ENCODE measurements around the gene SGMS1. TPM values are rescaled to one million over a fixed set of nuclear protein-coding genes. Genes with fewer than 3 reads are reported as not detected.

SGMS1 gene
- polyA plus RNA-seq, 1 donor from 2014 or later: 8.0 TPM

DNA sequence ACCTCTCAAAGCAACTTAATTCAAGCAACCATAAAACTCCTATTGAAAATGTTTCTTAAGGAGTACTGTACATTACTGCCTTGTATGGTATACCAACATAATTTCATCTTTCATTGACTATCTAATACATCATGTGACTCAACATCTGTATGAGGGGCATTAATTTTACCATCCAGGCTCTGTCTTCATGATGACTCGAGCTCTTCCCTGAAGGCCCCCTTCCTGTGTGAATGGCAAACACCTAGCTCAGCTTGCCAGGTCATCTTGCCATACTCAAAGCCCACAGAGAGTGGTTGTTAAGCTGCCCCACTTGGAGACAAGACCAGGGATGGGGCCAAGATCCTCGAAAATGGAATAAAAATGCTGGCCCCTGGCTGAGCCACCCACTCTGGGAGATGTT, 82.4 kb downstream of the SGMS1 start:
- H3K4me2 ChIP-seq (ENCODE audit: low read length): no peak overlapping the region
- H3K27ac ChIP-seq (ENCODE audit: low read length): no peak overlapping the region
- H2AFZ ChIP-seq (ENCODE audit: low read depth, low read length): no peak overlapping the region
- H3K4me3 ChIP-seq (ENCODE audit: low read length): no peak overlapping the region
- H3K36me3 ChIP-seq (ENCODE audit: insufficient read depth, low read length): no peaks in the 10 kb centered on the region
- TF ChIP-seq EZH2 (IDR thresholded peaks at IDR 0.05; ENCODE audit: borderline replicate concordance, insufficient read depth, low read length, poor library complexity, severe bottlenecking) (no peak), EP300 (conservative IDR thresholded peaks at IDR 0.05; ENCODE audit: poor library complexity, severe bottlenecking) (no peak), SMC3 (conservative IDR thresholded peaks at IDR 0.05; ENCODE audit: poor library complexity) (no peak), MXI1 (conservative IDR thresholded peaks at IDR 0.05; ENCODE audit: poor library complexity, severe bottlenecking) (no peak), POLR2AphosphoS5 (IDR thresholded peaks at IDR 0.05) (no peak), TAF1 (IDR thresholded peaks at IDR 0.05; ENCODE audit: low read depth) (no peak), RAD21 (conservative IDR thresholded peaks at IDR 0.05) (no peak)
- TF ChIP-seq, protein P1, sequence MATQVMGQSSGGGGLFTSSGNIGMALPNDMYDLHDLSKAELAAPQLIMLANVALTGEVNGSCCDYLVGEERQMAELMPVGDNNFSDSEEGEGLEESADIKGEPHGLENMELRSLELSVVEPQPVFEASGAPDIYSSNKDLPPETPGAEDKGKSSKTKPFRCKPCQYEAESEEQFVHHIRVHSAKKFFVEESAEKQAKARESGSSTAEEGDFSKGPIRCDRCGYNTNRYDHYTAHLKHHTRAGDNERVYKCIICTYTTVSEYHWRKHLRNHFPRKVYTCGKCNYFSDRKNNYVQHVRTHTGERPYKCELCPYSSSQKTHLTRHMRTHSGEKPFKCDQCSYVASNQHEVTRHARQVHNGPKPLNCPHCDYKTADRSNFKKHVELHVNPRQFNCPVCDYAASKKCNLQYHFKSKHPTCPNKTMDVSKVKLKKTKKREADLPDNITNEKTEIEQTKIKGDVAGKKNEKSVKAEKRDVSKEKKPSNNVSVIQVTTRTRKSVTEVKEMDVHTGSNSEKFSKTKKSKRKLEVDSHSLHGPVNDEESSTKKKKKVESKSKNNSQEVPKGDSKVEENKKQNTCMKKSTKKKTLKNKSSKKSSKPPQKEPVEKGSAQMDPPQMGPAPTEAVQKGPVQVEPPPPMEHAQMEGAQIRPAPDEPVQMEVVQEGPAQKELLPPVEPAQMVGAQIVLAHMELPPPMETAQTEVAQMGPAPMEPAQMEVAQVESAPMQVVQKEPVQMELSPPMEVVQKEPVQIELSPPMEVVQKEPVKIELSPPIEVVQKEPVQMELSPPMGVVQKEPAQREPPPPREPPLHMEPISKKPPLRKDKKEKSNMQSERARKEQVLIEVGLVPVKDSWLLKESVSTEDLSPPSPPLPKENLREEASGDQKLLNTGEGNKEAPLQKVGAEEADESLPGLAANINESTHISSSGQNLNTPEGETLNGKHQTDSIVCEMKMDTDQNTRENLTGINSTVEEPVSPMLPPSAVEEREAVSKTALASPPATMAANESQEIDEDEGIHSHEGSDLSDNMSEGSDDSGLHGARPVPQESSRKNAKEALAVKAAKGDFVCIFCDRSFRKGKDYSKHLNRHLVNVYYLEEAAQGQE (IDR thresholded peaks at IDR 0.05; ENCODE audit: borderline replicate concordance): no peak
- TF ChIP-seq, protein P2, sequence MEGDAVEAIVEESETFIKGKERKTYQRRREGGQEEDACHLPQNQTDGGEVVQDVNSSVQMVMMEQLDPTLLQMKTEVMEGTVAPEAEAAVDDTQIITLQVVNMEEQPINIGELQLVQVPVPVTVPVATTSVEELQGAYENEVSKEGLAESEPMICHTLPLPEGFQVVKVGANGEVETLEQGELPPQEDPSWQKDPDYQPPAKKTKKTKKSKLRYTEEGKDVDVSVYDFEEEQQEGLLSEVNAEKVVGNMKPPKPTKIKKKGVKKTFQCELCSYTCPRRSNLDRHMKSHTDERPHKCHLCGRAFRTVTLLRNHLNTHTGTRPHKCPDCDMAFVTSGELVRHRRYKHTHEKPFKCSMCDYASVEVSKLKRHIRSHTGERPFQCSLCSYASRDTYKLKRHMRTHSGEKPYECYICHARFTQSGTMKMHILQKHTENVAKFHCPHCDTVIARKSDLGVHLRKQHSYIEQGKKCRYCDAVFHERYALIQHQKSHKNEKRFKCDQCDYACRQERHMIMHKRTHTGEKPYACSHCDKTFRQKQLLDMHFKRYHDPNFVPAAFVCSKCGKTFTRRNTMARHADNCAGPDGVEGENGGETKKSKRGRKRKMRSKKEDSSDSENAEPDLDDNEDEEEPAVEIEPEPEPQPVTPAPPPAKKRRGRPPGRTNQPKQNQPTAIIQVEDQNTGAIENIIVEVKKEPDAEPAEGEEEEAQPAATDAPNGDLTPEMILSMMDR (IDR thresholded peaks at IDR 0.05; ENCODE audit: poor library complexity, severe bottlenecking): no peak
- no peaks in the 10 kb centered on the region for H3F3A ChIP-seq (ENCODE audit: insufficient read depth, low read length, poor library complexity, severe bottlenecking)
- no peaks in the 10 kb centered on the region for H3K79me2 ChIP-seq (replicated peaks; ENCODE audit: insufficient read depth, low read length)
- H3K9me3 ChIP-seq (ENCODE audit: low read length): no peaks in the 10 kb centered on the region
- H3K9ac ChIP-seq (ENCODE audit: low read length): no peak overlapping the region
- no peaks in the 10 kb centered on the region for H3K27me3 ChIP-seq (ENCODE audit: insufficient read depth, low read depth, low read length)
- no peaks in the 10 kb centered on the region for H4K20me1 ChIP-seq (ENCODE audit: insufficient read depth)
- no peaks in the 10 kb centered on the region for H3K9me2 ChIP-seq (ENCODE audit: insufficient read depth, low read length)

DNA sequence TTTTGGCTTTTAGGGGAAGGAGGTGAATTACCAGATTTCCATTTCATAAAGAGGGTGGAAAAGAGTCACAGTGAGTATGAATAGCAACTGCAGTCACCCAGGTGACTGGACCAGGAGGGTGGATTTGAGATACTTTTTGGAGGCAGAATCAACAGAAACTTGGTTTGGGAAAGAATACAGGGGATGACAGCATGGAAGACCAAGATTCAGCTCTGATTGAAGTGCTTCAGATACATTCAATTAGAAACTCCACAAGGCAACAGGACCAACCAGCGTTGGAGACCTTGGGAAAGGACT, 83.0 kb downstream of the SGMS1 start:
- no peaks in the 10 kb centered on the region for H3K36me3 ChIP-seq (ENCODE audit: insufficient read depth, low read length)

More for the DNA sequence above, 83.0 kb downstream of the SGMS1 start:
- no peak overlapping the region for H2AFZ ChIP-seq (ENCODE audit: low read depth, low read length)
- no peaks in the 10 kb centered on the region for H4K20me1 ChIP-seq (ENCODE audit: insufficient read depth)
- no peak overlapping the region for H3K27ac ChIP-seq (ENCODE audit: low read length)
- H3F3A ChIP-seq (ENCODE audit: insufficient read depth, low read length, poor library complexity, severe bottlenecking): no peaks in the 10 kb centered on the region
- H3K27me3 ChIP-seq (ENCODE audit: insufficient read depth, low read depth, low read length): no peaks in the 10 kb centered on the region
- H3K9me3 ChIP-seq (ENCODE audit: low read length): no peaks in the 10 kb centered on the region
- no peak overlapping the region for H3K9ac ChIP-seq (ENCODE audit: low read length)
- no peaks in the 10 kb centered on the region for H3K9me2 ChIP-seq (ENCODE audit: insufficient read depth, low read length)
- H3K4me3 ChIP-seq (ENCODE audit: low read length): no peak overlapping the region
- no peak for TF ChIP-seq MXI1 (conservative IDR thresholded peaks at IDR 0.05; ENCODE audit: poor library complexity, severe bottlenecking)
- no peak for TF ChIP-seq EP300 (conservative IDR thresholded peaks at IDR 0.05; ENCODE audit: poor library complexity, severe bottlenecking)
- TF ChIP-seq SMC3 (conservative IDR thresholded peaks at IDR 0.05; ENCODE audit: poor library complexity): no peak
- no peak for TF ChIP-seq POLR2AphosphoS5 (IDR thresholded peaks at IDR 0.05)
- TF ChIP-seq RAD21 (conservative IDR thresholded peaks at IDR 0.05): no peak
- TF ChIP-seq, protein P2 (IDR thresholded peaks at IDR 0.05; ENCODE audit: poor library complexity, severe bottlenecking): no peak
- TF ChIP-seq, protein P1 (IDR thresholded peaks at IDR 0.05; ENCODE audit: borderline replicate concordance): no peak
- no peak for TF ChIP-seq TAF1 (IDR thresholded peaks at IDR 0.05; ENCODE audit: low read depth)
- no peaks in the 10 kb centered on the region for H3K79me2 ChIP-seq (replicated peaks; ENCODE audit: insufficient read depth, low read length)
- H3K4me2 ChIP-seq (ENCODE audit: low read length): no peak overlapping the region

Measured in neural cell (in vitro differentiated cells).